HepG2 (cell line): ENCODE data around the gene FAT1. TPM values are rescaled to one million over a fixed set of nuclear protein-coding genes. Genes with fewer than 3 reads are reported as not detected.
A peak's percentile ranks its signal among the peaks of the same experiment; 100 is the strongest.

ENCODE experiments used
- CENPBD1 ChIP-seq: sonication (generic); formaldehyde crosslinking; IDR thresholded peaks from 2 replicates; pipeline ENCODE4 v1.8.0; 2022; ENCODE audit warnings: missing genetic modification reagents, low read depth, mild to moderate bottlenecking, borderline replicate concordance
- ESRRA ChIP-seq: sonication (generic); formaldehyde crosslinking; IDR thresholded peaks from 2 replicates; pipeline ENCODE4 v1.5.1; 2020; ENCODE audit warnings: mild to moderate bottlenecking, low read depth, missing genetic modification reagents
- FOXA3 ChIP-seq: IDR thresholded peaks from 2 replicates; pipeline ENCODE4 v1.6.1; 2016; ENCODE audit warnings: missing genetic modification reagents, missing compliant biosample characterization
- KDM2A ChIP-seq: sonication (generic); formaldehyde crosslinking; IDR thresholded peaks from 2 replicates; pipeline ENCODE4 v1.4.0; 2020; ENCODE audit warnings: low read depth, missing genetic modification reagents, borderline replicate concordance
- KLF11 ChIP-seq: IDR thresholded peaks from 2 replicates; pipeline ENCODE4 v1.6.1; 2016; ENCODE audit warnings: missing compliant biosample characterization
- KLF9 ChIP-seq: IDR thresholded peaks from 2 replicates; pipeline ENCODE4 v1.6.1; 2016; ENCODE audit warnings: low read depth
- MLLT10 ChIP-seq: sonication (generic); formaldehyde crosslinking; IDR thresholded peaks from 2 replicates; pipeline ENCODE4 v1.4.0; 2020; ENCODE audit warnings: missing genetic modification reagents
- MYC ChIP-seq: sonication (generic); formaldehyde crosslinking; IDR thresholded peaks from 2 replicates; pipeline ENCODE4 v1.9.0; 2021; ENCODE audit warnings: missing genetic modification reagents, borderline replicate concordance
- RAD21 ChIP-seq: fragments of 450-650 bp; formaldehyde crosslinking; IDR thresholded peaks from 2 replicates; pipeline ENCODE4 v1.5.0; 2020; ENCODE audit warnings: mild to moderate bottlenecking
- SMAD9 ChIP-seq: sonication (generic); formaldehyde crosslinking; IDR thresholded peaks from 2 replicates; pipeline ENCODE4 v1.5.1; 2020; ENCODE audit warnings: mild to moderate bottlenecking, missing genetic modification reagents
- U2AF2 ChIP-seq: fragments of 200-400 bp; formaldehyde crosslinking; IDR thresholded peaks from 2 replicates; pipeline ENCODE4 v1.6.1; 2017; ENCODE audit warnings: low read depth, mild to moderate bottlenecking, low read length
- ZBTB4 ChIP-seq: sonication (generic); formaldehyde crosslinking; IDR thresholded peaks from 2 replicates; pipeline ENCODE4 v1.4.0; 2020; ENCODE audit warnings: missing genetic modification reagents, mild to moderate bottlenecking, borderline replicate concordance
- ZNF276 ChIP-seq: sonication (generic); formaldehyde crosslinking; IDR thresholded peaks from 2 replicates; pipeline ENCODE4 v1.4.0; 2020; ENCODE audit warnings: mild to moderate bottlenecking, low read depth, missing genetic modification reagents
- ZNF430 ChIP-seq: sonication (generic); formaldehyde crosslinking; IDR thresholded peaks from 2 replicates; pipeline ENCODE4 v1.9.0; 2021; ENCODE audit warnings: mild to moderate bottlenecking, missing genetic modification reagents
- ZNF691 ChIP-seq: sonication (generic); formaldehyde crosslinking; IDR thresholded peaks from 2 replicates; pipeline ENCODE4 v1.4.0; 2020; ENCODE audit warnings: missing genetic modification reagents, low read depth, mild to moderate bottlenecking, borderline replicate concordance
- ZNF710 ChIP-seq: sonication (generic); formaldehyde crosslinking; IDR thresholded peaks from 2 replicates; pipeline ENCODE4 v1.5.0; 2020; ENCODE audit warnings: mild to moderate bottlenecking, missing genetic modification reagents, borderline replicate concordance
- ZNF777 ChIP-seq: sonication (generic); formaldehyde crosslinking; IDR thresholded peaks from 2 replicates; pipeline ENCODE4 v1.4.0; 2020; ENCODE audit warnings: missing genetic modification reagents
- ZSCAN30 ChIP-seq: sonication (generic); formaldehyde crosslinking; IDR thresholded peaks from 2 replicates; pipeline ENCODE4 v1.5.0; 2020; ENCODE audit warnings: mild to moderate bottlenecking, missing genetic modification reagents
- polyA plus RNA-seq, 8 experiments: library from polyadenylated mRNA; depleted of rRNA in 3 of 8; stranded (reverse) in 7 of 8; unstranded in 1 of 8; fragments of >200 nt; fragmentation: Illumina TruSeq in 4 of 8; extraction: Trizol in 4 of 8; gene quantifications; 2 replicates each; pipeline versions ENCODE4 v1.2.1 to v1.2.3, GENCODE V29; 2011 to 2016; ENCODE audit warnings: low read depth in 4 of 8, missing spikeins in 1 of 8, mixed read lengths in 1 of 8; ENCODE audit not compliant: insufficient read depth in 1 of 8
- total RNA-seq, 5 experiments: library from RNA; depleted of rRNA; stranded (reverse); fragments of >200 nt; fragmentation: Illumina TruSeq; extraction: Trizol; gene quantifications; 2 replicates each; pipeline ENCODE4 v1.2.3, GENCODE V29; 2016; ENCODE audit warnings: low read depth in 1 of 5

Gene FAT1
- total and polyA plus RNA-seq, 2 of the 13 experiments (the other 11 are each of a cell fraction or from before 2014, with no cell fraction given) = 185 to 216 TPM

- no peak for TF ChIP-seq U2AF2
- TF ChIP-seq ZNF777 (CRISPR knock-in tag) = no peak
- no peak for TF ChIP-seq ZNF691
- TF ChIP-seq SMAD9 = no peak
- peak; percentile 86 for TF ChIP-seq ESRRA (CRISPR knock-in tag)
- TF ChIP-seq MLLT10 (CRISPR knock-in tag) = no peak
- TF ChIP-seq FOXA3 (CRISPR knock-in tag) = peak; percentile 87
- no peak for TF ChIP-seq KLF11 (CRISPR knock-in tag)
- peak; percentile 87; the same call in 1 of the 2 replicates for TF ChIP-seq ZNF710 (CRISPR knock-in tag)
- no peak for TF ChIP-seq ZNF276 (CRISPR knock-in tag)
- TF ChIP-seq ZBTB4 (CRISPR knock-in tag) = no peak
- no peak for TF ChIP-seq MYC
- TF ChIP-seq RAD21 = no peak
- 0 out of 2 replicates have a peak, but pooled peaks have one; percentile 50 for TF ChIP-seq KLF9 (CRISPR knock-in tag)
- TF ChIP-seq CENPBD1 (CRISPR knock-in tag) = no peak
- no peak for TF ChIP-seq KDM2A (CRISPR knock-in tag)
- TF ChIP-seq ZNF430 = peak; percentile 76; the same call in 1 of the 2 replicates
- TF ChIP-seq ZSCAN30 (CRISPR knock-in tag) = no peak
Observed at GRCh38 chr4:186755550-186756519, 32.2 kb upstream of the FAT1 start (continued).
